AG04449 (cell line): ENCODE data around the gene ZNF416.
A peak's percentile ranks its signal among the peaks of the same experiment; 100 is the strongest.

Experiments used
- CTCF ChIA-PET: fragments of 350-600 bp; formaldehyde crosslinking; extraction: SDS; loops from one replicate; lab custom pipeline; 2021; ENCODE audit warnings: antibody characterized with exemption; lab: Yijun Ruan, JAX
- POLR2A ChIA-PET: fragments of 400-600, 350-600 bp; formaldehyde crosslinking; extraction: SDS; loops from one replicate; lab custom pipeline; 2020; ENCODE audit warnings: antibody characterized with exemption, inconsistent platforms; lab: Yijun Ruan, JAX
- DNase-seq: peaks from one replicate; pipeline ENCODE4 v3.0.0-alpha.2; 2010; ENCODE audit warnings: low read depth, low spot score
- H3K4me3 ChIP-seq: 2 replicates; pipeline ENCODE4 v1.5.1; 2011; ENCODE audit warnings: low read depth, mild to moderate bottlenecking, control low read depth, low read length
- TF ChIP-seq, protein P1 (sequence below): IDR thresholded peaks from one replicate; pipeline ENCODE4 v1.5.1; 2011; ENCODE audit warnings: mild to moderate bottlenecking, moderate library complexity, low read length, control low read depth, inconsistent platforms; ENCODE audit not compliant: insufficient read depth; ENCODE audit errors: missing control alignments

The ZNF416 gene

DNA sequence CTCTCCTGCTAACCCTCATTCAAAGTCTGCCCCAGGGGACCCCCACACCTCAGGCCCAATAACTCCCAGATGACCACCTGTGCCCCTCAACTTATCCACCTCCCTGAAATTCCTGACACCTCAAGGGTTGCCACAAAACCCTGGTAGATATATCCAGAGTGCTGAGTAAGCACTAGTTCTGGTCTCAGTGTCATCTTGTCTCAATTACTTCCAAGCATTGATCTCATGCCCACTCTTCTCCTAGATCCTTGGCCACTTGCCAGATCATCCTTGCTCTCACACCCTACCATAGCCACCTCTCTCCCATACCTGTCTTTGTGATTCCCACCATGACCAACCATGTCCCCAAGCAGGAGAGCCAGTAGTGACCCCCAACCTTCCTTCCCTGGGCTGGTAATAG, 2.0 kb downstream of the ZNF416 start:
- DNase-seq = no peak
- no peak overlapping the region for H3K4me3 ChIP-seq
- CTCF ChIA-PET = no interaction called here
- TF ChIP-seq, protein P1, sequence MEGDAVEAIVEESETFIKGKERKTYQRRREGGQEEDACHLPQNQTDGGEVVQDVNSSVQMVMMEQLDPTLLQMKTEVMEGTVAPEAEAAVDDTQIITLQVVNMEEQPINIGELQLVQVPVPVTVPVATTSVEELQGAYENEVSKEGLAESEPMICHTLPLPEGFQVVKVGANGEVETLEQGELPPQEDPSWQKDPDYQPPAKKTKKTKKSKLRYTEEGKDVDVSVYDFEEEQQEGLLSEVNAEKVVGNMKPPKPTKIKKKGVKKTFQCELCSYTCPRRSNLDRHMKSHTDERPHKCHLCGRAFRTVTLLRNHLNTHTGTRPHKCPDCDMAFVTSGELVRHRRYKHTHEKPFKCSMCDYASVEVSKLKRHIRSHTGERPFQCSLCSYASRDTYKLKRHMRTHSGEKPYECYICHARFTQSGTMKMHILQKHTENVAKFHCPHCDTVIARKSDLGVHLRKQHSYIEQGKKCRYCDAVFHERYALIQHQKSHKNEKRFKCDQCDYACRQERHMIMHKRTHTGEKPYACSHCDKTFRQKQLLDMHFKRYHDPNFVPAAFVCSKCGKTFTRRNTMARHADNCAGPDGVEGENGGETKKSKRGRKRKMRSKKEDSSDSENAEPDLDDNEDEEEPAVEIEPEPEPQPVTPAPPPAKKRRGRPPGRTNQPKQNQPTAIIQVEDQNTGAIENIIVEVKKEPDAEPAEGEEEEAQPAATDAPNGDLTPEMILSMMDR = no peak
- POLR2A ChIA-PET = no interaction called here

DNA sequence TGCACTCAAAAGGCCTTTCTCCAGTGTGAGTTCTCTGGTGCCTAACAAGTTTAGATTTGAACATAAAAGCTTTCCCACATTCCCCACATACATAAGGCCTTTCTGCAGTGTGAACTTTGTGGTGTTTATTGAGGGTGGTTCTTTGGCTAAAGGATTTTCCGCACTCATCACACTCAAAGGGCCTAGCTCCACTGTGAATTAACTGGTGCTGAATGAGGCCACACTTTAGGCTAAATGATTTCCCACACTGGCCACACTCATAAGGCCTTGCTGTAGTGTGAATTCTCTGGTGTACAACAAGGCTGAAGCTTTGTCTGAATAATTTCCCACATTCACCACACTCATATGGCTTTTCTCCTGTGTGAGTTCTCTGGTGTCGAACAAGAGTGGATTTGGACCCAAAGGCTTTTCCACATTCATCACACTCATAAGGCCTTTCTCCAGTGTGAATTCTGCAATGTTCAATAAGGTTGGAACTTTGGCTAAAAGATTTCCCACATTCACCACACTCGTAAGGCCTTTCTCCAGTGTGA, 6.2 kb downstream of the ZNF416 start:
- ChIA-PET POLR2A (no interaction called here), CTCF (interaction anchor here (1.2 kb wide), 1 partner anchor 11 kb away, joined by 3 read pairs; no protein-coding TSS in a partner anchor)

DNA sequence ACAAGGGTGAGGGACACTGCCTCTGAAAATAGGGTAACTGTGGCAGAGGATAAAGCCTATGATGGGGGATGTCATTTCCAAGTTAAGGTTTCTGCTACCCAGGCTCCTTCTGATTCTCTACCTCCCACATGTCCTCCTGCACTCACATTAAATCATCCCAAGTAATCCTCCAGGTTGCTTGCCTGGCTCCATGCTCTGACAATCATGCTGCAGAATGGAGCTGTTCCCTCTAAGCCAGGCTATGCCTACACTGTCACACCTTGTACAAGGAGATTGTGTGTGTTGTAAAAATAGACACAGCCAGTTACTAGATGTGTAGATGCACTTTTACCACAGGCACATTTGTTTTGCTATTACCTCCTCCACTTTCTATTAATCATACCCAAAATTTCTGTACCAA, 8.0 kb downstream of the ZNF416 start:
- H3K4me3 ChIP-seq = no peak overlapping the region
- POLR2A ChIA-PET = no interaction called here
- no peak for DNase-seq
- TF ChIP-seq, protein P1 = no peak
- CTCF ChIA-PET = no interaction called here

More for the DNA sequence above, 6.2 kb downstream of the ZNF416 start:
- TF ChIP-seq, protein P1 = no peak
- DNase-seq = no peak
- H3K4me3 ChIP-seq = no peak overlapping the region

DNA sequence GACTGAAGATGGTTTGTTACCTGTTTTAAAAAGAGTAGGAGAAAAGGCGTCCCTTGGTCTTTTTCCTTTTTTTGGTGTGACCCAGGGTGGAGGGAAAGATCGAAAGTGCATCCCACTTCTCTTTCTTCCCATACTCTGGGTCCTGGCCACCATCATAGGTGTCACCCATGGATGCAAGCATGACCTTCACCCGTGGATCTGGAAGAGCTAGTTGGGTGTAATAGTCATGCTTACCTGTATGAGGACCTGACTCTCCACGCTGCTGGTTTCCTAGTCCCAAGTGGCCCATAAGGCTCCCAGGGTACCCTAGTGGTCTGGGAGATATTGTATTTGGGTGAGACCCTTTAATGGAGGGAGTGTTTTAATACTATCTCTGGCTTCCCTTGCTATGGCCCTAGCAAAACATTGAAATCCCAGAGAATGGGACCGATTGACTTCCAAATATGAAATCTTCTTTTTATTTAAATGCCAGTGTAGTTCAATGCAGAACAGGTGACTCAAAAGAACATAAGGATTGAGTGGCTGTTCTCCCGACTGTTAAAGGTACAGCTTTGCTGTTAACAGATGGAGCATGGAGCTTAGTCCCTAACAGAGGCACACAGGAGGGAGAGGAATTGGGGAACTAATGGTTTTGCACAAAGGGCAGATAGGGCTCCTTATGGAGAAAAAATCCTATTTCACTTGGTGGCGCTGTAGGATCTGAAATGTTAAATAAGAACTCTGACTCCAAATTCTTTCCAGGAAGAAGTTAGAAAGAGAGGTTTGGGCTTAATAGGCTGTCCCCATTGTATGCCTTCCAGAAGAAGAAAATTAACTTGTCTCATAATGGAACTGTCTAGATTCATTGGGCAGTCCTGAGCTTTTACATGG, 12.1 kb downstream of the ZNF416 start:
- TF ChIP-seq, protein P1 = no peak

DNA sequence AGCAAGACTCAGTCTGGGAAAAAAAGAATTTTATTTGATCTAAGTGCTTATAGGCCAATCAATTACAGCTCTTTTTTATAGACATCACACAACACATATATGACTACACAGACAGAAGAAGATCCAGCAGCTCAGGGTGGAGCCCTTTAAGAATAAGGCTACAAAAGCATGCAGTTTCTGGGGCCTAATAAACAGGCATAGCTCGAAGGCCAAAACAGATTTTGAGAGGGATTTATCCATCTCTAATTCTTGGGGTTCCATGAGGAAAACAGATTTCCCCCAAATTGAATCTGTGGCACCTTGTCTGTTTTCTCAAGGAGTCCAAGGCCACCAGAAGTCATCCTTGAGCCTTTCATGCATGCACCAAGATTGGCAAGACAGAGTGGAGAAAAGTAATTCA, 15.2 kb downstream of the ZNF416 start:
- POLR2A ChIA-PET = no interaction called here
- TF ChIP-seq, protein P1 = no peak
- CTCF ChIA-PET = no interaction called here
- H3K4me3 ChIP-seq = no peak overlapping the region
- no peak for DNase-seq

More for the DNA sequence above, 12.1 kb downstream of the ZNF416 start:
- POLR2A ChIA-PET = no interaction called here
- no peak for DNase-seq
- CTCF ChIA-PET = no interaction called here
- no peak overlapping the region for H3K4me3 ChIP-seq

DNA sequence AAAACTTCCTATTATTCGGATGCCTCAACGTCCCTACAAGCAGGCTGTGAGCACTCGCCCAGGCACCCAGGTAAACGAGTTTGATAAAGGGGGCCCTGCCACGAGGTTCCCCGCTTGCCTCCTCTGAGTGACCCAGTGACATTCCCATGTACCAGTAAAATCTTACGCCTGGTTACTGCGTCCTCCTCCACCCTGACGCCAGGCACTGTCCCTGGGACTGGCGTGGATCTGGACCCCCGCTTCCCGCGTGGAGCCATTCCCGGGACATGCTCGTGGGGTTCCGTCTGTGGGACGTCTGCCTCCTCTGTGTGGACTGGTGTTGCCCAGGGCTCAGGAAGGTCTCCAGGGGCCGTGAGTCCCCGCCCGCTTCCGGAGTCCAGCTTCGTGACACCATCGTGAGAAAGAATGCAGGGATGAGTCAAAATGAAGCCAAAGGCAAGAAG, 18.6 kb downstream of the ZNF416 start:
- ChIA-PET CTCF (interaction anchor here (1.0 kb wide), 1 partner anchor 58 kb away, joined by 3 read pairs; no protein-coding TSS in a partner anchor), POLR2A (no interaction called here)
- peak; percentile 28 for DNase-seq
- H3K4me3 ChIP-seq = peak overlapping the region; percentile 96
- TF ChIP-seq, protein P1 = no peak
